HL-60 (cell line): ENCODE measurements around the gene DOCK7.

Source experiments
- DNase-seq, 2 experiments: peaks; one replicate each; pipeline ENCODE4 v3.0.0-alpha.2; 2010 to 2020; ENCODE audit warnings: low read depth in 1 of 2, low spot score in 1 of 2
- H3K27ac ChIP-seq: fragments of 250-450 bp; sonication (Bioruptor Pico); replicated peaks from 2 replicates; pipeline ENCODE4 v1.5.1; 2020; ENCODE audit warnings: mild to moderate bottlenecking, moderate library complexity
- H3K27me3 ChIP-seq: fragments of 250-450 bp; sonication (Bioruptor Pico); 2 replicates; pipeline ENCODE4 v1.5.1; 2021; ENCODE audit warnings: mild to moderate bottlenecking, moderate library complexity; ENCODE audit not compliant: insufficient read depth, poor library complexity, severe bottlenecking
- H3K4me3 ChIP-seq: replicated peaks from 2 replicates; pipeline ENCODE4 v1.5.1; 2011; ENCODE audit warnings: mild to moderate bottlenecking, control low read depth, low read length; ENCODE audit not compliant: insufficient read depth
- GABPA ChIP-seq: IDR thresholded peaks from 2 replicates; pipeline ENCODE4 v1.6.1; 2012; ENCODE audit warnings: low read depth
- POLR2AphosphoS5 ChIP-seq: IDR thresholded peaks from 2 replicates; pipeline ENCODE4 v1.6.1; 2012; ENCODE audit warnings: low read depth
- SPI1 ChIP-seq: IDR thresholded peaks from 2 replicates; pipeline ENCODE4 v1.6.1; 2012; ENCODE audit warnings: low read depth, mild to moderate bottlenecking, borderline replicate concordance
- long read RNA-seq: library from polyadenylated mRNA; unstranded; transcript quantifications from one replicate; pipeline ENCODE4 v2.0.0, GENCODE V29; 2020
- TF ChIP-seq, protein P1 (sequence below): IDR thresholded peaks from one replicate; pipeline ENCODE4 v1.5.1; 2011; ENCODE audit warnings: low read length, control low read depth, inconsistent platforms; ENCODE audit not compliant: insufficient read depth
- TF ChIP-seq, protein P2 (sequence below): IDR thresholded peaks from 2 replicates; pipeline ENCODE4 v1.6.1; 2012; ENCODE audit warnings: low read depth; ENCODE audit not compliant: insufficient replicate concordance

DOCK7 gene, protein sequence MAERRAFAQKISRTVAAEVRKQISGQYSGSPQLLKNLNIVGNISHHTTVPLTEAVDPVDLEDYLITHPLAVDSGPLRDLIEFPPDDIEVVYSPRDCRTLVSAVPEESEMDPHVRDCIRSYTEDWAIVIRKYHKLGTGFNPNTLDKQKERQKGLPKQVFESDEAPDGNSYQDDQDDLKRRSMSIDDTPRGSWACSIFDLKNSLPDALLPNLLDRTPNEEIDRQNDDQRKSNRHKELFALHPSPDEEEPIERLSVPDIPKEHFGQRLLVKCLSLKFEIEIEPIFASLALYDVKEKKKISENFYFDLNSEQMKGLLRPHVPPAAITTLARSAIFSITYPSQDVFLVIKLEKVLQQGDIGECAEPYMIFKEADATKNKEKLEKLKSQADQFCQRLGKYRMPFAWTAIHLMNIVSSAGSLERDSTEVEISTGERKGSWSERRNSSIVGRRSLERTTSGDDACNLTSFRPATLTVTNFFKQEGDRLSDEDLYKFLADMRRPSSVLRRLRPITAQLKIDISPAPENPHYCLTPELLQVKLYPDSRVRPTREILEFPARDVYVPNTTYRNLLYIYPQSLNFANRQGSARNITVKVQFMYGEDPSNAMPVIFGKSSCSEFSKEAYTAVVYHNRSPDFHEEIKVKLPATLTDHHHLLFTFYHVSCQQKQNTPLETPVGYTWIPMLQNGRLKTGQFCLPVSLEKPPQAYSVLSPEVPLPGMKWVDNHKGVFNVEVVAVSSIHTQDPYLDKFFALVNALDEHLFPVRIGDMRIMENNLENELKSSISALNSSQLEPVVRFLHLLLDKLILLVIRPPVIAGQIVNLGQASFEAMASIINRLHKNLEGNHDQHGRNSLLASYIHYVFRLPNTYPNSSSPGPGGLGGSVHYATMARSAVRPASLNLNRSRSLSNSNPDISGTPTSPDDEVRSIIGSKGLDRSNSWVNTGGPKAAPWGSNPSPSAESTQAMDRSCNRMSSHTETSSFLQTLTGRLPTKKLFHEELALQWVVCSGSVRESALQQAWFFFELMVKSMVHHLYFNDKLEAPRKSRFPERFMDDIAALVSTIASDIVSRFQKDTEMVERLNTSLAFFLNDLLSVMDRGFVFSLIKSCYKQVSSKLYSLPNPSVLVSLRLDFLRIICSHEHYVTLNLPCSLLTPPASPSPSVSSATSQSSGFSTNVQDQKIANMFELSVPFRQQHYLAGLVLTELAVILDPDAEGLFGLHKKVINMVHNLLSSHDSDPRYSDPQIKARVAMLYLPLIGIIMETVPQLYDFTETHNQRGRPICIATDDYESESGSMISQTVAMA (N-terminal part only)
- long read RNA-seq, partial matches to known transcripts: 2 of 3 reads
- long read RNA-seq, other reads (novel, unspliced or antisense): 0 of 3 reads

DNA sequence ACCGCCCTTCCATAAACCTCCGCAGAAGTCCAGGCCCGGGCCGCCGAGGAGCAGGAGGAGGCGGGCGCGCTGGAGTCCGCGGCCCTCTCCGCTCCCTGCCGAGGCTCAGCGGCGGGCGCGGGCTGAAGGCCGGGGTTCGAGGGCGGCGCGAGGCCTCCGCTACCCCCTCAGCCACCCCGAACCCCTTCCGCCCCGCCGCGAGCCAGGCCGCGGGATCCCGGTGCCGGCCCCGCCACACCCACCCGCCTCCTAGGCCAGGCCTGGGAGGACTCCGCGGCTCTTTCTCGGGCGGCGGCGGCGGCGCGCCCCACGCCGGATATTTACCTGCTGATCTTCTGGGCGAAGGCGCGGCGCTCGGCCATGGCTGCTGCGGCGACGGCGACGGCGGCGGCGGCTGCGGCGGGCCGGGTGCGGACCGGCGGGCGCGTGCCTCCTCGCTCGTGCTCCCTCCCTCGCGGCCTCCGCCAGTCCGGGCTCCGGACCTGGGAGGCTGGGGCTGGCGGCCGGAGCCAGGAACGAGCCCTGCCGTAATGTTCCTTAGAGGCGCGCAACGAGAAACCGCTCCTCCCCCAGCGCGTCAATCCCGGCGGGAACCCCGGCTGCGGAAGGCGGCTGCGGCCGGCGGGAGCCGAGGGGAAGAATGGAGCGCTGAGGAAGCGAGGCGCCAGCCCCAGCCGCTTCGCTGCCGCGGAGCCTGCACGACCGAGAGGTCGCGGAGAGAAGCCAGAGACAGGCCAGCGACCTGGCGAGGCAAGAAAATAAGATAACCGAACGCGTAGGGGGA is at the start of gene DOCK7:
Gene DOCK7 (minus strand): TSS at position 484 of the 784 bp plus-strand sequence. CDS start 122 bp downstream, at position 362.
- Histone ChIP-seq H3K4me3 (peak within 1 kb of the TSS; percentile 73), H3K27ac (peak within 1 kb of the TSS; percentile 54), H3K27me3 (no peaks in the 10 kb centered on the region)
- DNase-seq: peak; percentile 38 to 69
- TF ChIP-seq POLR2AphosphoS5: 0 out of 2 replicates have a peak, but pooled peaks have one; percentile 11
- no peak for TF ChIP-seq SPI1

DNA sequence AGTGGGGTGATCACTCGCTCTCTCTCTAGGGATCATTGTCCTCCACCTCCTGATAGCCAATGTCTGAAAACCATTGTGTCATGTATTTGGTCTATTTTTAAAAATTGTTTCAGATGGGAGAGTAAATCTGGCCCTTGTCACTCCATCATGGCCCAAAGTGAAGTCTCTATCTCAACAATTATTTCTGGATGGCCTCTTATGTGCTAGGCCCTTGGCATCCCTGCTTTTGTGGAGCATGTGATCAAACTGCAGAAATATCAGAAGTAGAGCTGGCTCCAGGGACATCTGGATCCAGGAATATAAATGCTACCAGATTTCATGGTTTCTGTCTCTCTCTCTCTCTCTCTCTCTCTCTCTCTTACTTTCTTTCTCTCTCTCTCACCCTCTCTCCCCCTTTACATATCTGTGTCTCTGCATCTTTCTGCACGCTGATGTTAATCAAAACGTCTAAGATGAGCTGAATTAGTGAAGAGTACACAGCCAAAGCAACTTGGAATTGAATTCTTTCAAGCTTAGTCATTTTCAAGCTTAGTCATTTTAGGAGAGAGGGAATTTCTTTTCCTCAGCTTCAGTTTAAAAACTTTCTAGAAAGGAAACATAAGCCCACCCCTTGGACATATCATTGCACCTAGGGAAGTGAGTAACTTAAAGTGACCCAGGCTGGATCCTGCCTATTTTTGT is 47.4 kb upstream of the DOCK7 start:
- H3K4me3 ChIP-seq: no peak overlapping the region
- no peak for DNase-seq
- H3K27me3 ChIP-seq: no peaks in the 10 kb centered on the region
- TF ChIP-seq GABPA (no peak), SPI1 (no peak), POLR2AphosphoS5 (no peak)
- TF ChIP-seq, protein P1, sequence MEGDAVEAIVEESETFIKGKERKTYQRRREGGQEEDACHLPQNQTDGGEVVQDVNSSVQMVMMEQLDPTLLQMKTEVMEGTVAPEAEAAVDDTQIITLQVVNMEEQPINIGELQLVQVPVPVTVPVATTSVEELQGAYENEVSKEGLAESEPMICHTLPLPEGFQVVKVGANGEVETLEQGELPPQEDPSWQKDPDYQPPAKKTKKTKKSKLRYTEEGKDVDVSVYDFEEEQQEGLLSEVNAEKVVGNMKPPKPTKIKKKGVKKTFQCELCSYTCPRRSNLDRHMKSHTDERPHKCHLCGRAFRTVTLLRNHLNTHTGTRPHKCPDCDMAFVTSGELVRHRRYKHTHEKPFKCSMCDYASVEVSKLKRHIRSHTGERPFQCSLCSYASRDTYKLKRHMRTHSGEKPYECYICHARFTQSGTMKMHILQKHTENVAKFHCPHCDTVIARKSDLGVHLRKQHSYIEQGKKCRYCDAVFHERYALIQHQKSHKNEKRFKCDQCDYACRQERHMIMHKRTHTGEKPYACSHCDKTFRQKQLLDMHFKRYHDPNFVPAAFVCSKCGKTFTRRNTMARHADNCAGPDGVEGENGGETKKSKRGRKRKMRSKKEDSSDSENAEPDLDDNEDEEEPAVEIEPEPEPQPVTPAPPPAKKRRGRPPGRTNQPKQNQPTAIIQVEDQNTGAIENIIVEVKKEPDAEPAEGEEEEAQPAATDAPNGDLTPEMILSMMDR: no peak
- TF ChIP-seq, protein P2, sequence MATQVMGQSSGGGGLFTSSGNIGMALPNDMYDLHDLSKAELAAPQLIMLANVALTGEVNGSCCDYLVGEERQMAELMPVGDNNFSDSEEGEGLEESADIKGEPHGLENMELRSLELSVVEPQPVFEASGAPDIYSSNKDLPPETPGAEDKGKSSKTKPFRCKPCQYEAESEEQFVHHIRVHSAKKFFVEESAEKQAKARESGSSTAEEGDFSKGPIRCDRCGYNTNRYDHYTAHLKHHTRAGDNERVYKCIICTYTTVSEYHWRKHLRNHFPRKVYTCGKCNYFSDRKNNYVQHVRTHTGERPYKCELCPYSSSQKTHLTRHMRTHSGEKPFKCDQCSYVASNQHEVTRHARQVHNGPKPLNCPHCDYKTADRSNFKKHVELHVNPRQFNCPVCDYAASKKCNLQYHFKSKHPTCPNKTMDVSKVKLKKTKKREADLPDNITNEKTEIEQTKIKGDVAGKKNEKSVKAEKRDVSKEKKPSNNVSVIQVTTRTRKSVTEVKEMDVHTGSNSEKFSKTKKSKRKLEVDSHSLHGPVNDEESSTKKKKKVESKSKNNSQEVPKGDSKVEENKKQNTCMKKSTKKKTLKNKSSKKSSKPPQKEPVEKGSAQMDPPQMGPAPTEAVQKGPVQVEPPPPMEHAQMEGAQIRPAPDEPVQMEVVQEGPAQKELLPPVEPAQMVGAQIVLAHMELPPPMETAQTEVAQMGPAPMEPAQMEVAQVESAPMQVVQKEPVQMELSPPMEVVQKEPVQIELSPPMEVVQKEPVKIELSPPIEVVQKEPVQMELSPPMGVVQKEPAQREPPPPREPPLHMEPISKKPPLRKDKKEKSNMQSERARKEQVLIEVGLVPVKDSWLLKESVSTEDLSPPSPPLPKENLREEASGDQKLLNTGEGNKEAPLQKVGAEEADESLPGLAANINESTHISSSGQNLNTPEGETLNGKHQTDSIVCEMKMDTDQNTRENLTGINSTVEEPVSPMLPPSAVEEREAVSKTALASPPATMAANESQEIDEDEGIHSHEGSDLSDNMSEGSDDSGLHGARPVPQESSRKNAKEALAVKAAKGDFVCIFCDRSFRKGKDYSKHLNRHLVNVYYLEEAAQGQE: no peak
- no peak overlapping the region for H3K27ac ChIP-seq

DNA sequence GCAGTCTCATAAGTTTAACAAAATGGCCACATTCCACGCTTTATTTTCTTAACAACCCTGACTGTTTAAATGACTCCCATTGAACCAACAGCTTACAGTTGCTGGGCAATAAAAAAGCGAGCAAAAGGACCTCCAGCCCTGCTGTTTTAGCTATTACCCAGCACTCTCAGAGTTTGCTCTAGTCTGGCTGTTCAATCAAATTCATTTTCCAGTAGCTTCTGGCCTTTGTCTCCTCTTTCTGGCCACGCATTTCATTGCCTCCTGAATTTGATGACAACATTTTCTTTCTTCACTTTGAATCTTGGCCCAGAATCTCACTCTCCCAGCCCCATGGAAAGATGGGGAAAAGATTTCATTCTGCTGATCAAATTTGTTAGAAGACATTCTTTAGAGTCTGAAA is 44.1 kb upstream of the DOCK7 start:
- Histone ChIP-seq H3K27me3 (no peaks in the 10 kb centered on the region), H3K27ac (no peak overlapping the region), H3K4me3 (no peak overlapping the region)
- DNase-seq: no peak
- TF ChIP-seq GABPA (no peak), SPI1 (no peak), POLR2AphosphoS5 (no peak)
- TF ChIP-seq, protein P1: no peak
- TF ChIP-seq, protein P2: no peak
